Prostate gland (tissue), 2 donors: ENCODE results near the gene GLRX3. TPM values are rescaled to one million over a fixed set of nuclear protein-coding genes. Genes with fewer than 3 reads are reported as not detected.

ENCODE experiments used
- DNase-seq: peaks from one replicate; pipeline ENCODE4 v3.0.0-alpha.2; 2019; ENCODE audit warnings: low spot score
- H3K27ac ChIP-seq, 2 donors: fragments of 200-600 bp; sonication (generic); 2 replicates each; pipeline ENCODE4 v1.5.1; 2017 to 2019
- H3K27me3 ChIP-seq: fragments of 200-600 bp; sonication (generic); replicated peaks from 2 replicates; pipeline ENCODE4 v1.5.1; 2019; ENCODE audit not compliant: insufficient read depth
- H3K36me3 ChIP-seq, 2 donors: fragments of 200-600 bp; sonication (generic); 1 replicate in 1 of 2; 2 replicates in 1 of 2; pipeline versions ENCODE4 v1.5.1 to v1.8.1; 2017 to 2019
- H3K4me1 ChIP-seq: fragments of 200-600 bp; sonication (generic); replicated peaks from 2 replicates; pipeline ENCODE4 v1.5.1; 2019
- H3K4me3 ChIP-seq, 2 donors: fragments of 200-600 bp; sonication (generic); 2 replicates each; pipeline ENCODE4 v1.5.1; 2017 to 2019
- H3K9me3 ChIP-seq: fragments of 200-600 bp; sonication (generic); 2 replicates; pipeline ENCODE4 v1.5.1; 2017
- POLR2A ChIP-seq: fragments of 450-650 bp; IDR thresholded peaks from one replicate; pipeline ENCODE4 v1.6.1; 2016; ENCODE audit warnings: antibody characterized with exemption, mild to moderate bottlenecking
- POLR2AphosphoS5 ChIP-seq: sonication (generic); formaldehyde crosslinking; IDR thresholded peaks from one replicate; pipeline ENCODE4 v1.6.1; 2017; ENCODE audit warnings: antibody characterized with exemption
- WGBS: methylation state at CpG from one replicate; pipeline ENCODE4 v1.1.5; 2018; 5-methylcytosine and 5-hydroxymethylcytosine counted together
- intact Hi-C: fragments of 100-400 bp; cut with DNase I; formaldehyde crosslinking; loops from one replicate; pipeline ENCODE4 v1.14.2; 2022
- total RNA-seq, 2 donors: library from RNA; depleted of rRNA; stranded (reverse); fragments of >200 nt; gene quantifications; one replicate each; pipeline ENCODE4 v1.1.0, GENCODE V29; 2016
- TF ChIP-seq, protein P1 (sequence below), 4 experiments: fragments of 200-600 bp in 2 of 4; fragments of 450-650 bp in 2 of 4; sonication (generic) in 2 of 4; IDR thresholded peaks; 1 replicate in 3 of 4; 2 replicates in 1 of 4; pipeline ENCODE4 v1.5.1; 2016 to 2019; ENCODE audit warnings: antibody characterized with exemption in 4 of 4, mild to moderate bottlenecking in 2 of 4, moderate library complexity in 2 of 4

The GLRX3 gene
- total RNA-seq, 2 donors from 2014 or later, result 32.6 to 40.7 TPM

DNA sequence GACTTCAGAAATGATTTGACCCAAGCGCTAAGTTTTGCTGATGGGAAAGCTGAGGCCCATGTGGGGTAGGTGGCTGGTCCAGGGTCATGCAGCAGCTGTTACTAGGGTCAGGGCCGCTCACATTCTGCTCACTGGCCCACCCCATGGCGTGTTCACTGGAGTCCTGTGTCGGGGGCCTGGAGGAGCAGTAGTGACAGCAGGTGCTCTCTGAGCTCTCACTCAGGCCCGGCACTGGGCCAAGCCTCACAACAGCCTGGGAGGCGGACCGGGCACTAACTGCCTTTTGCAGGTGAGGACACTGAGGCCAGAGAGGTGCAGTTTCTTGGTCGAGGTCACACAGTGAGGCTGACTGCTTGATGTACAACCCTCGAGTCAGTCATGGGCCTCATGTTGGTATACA lies 82.7 kb downstream of the GLRX3 start:
- intact Hi-C loops, result no loop called here
- Histone ChIP-seq H3K36me3 (no peaks in the 10 kb centered on the region), H3K4me1 (no peaks in the 10 kb centered on the region), H3K9me3 (no peaks in the 10 kb centered on the region), H3K4me3 (no peak overlapping the region), H3K27ac (no peak overlapping the region), H3K27me3 (no peaks in the 10 kb centered on the region)
- 96% methylated on average over 9 of the region's 9 CpGs for WGBS
- TF ChIP-seq, protein P1, sequence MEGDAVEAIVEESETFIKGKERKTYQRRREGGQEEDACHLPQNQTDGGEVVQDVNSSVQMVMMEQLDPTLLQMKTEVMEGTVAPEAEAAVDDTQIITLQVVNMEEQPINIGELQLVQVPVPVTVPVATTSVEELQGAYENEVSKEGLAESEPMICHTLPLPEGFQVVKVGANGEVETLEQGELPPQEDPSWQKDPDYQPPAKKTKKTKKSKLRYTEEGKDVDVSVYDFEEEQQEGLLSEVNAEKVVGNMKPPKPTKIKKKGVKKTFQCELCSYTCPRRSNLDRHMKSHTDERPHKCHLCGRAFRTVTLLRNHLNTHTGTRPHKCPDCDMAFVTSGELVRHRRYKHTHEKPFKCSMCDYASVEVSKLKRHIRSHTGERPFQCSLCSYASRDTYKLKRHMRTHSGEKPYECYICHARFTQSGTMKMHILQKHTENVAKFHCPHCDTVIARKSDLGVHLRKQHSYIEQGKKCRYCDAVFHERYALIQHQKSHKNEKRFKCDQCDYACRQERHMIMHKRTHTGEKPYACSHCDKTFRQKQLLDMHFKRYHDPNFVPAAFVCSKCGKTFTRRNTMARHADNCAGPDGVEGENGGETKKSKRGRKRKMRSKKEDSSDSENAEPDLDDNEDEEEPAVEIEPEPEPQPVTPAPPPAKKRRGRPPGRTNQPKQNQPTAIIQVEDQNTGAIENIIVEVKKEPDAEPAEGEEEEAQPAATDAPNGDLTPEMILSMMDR (IDR thresholded peaks at IDR 0.05), result no peak
- no peak for DNase-seq

DNA sequence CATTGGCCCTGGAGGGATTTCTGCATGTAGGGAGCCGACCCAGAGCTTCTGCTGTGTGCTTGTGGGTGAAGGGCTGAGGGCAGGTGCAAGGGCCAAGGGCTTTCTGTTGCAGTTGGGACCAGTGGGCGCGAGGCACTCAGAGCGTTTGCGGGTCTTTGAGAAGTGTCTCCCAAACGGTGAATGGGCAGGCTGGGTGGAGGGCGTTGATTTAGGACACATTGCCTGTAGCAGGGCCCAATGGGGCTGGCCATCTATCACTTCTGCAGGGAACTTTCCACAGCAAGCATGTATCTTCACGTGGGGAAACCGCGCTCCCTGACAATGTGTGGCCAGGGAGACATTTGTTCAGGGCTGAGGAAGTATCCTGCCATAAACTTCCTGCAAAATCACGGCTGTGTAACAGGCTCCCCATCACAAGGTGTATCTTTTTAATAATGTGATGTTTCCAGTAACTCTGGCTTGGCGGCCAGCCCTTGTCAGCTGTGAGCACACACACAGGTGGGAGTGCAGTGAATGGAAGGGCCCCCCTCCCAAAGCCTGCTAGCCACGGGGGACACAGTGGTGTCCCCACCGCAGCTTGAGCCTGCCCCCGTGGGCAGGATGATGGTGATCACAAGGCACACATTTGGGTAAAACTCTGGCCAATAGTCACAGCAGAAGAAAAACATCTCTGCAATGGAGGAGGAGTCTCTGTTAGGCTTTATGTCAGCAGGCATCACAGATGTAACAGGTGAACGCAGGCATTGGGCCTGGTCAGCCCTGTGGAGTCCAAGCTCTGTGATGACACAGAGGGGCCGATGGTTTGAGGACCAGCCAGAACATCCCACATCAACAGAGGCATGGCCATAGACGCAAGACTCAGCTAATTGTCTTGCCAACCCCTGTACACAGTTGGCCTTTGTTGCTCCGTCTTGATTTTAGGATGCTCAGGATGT lies 84.3 kb downstream of the GLRX3 start:
- Histone ChIP-seq H3K27me3 (no peaks in the 10 kb centered on the region), H3K4me1 (no peaks in the 10 kb centered on the region), H3K27ac (no peak overlapping the region), H3K4me3 (no peak overlapping the region), H3K9me3 (no peaks in the 10 kb centered on the region), H3K36me3 (no peaks in the 10 kb centered on the region)
- no peak for DNase-seq
- TF ChIP-seq POLR2A (no peak), POLR2AphosphoS5 (no peak)
- TF ChIP-seq, protein P1 (IDR thresholded peaks at IDR 0.05), result no peak
- WGBS, result 90% methylated on average over 19 of the region's 19 CpGs
- intact Hi-C loops, result no loop called here

DNA sequence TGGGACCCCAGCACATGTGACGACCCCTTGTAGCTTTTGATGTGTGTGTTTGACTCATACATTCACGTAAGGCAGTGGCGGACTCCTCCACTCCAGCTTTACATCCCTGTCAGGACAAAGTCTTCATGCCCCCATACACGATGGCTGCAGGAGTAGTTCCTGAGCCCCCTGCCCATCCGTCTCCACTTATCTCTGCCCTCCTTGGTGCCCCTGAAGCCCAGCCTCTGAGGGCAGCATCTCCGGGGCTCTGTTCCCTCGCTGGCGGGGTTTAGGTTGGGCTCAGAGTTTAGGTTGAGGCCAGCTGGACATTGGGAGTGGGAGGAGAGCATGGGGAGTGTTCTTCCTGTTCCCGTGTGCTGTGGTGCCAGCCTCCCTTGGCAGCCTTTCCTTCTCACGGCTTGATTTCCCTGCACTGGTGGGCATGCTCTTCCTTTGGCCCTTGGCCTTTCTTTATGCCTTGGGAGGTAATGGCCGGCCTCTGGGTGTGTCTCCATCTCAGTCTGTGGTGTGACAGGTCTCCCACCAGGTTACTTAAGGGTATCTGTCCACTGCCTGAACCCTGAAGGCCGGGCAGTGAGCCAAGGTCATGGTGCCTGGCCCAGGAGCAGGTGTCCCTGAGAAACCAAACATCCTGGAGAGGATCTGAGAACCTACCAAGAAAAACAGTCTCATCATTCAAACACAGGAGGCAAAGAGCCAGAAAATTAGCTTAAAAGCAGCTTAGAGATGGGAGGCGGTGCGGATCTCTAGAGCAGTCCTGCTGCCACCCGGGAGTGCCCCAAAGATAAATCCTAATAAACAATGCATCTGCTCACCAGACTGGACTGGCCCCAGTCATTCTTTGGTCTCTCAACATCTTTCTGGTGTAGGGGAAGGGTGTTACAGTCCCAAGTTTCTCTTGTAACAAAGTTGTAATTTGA lies 85.5 kb downstream of the GLRX3 start:
- intact Hi-C loops, result no loop called here
- 73% methylated on average over 14 of the region's 15 CpGs for WGBS
- no peak overlapping the region for H3K4me3 ChIP-seq
- TF ChIP-seq POLR2AphosphoS5 (no peak), POLR2A (no peak)
- TF ChIP-seq, protein P1 (IDR thresholded peaks at IDR 0.05), result no peak
- H3K27me3 ChIP-seq, result no peaks in the 10 kb centered on the region
- no peak for DNase-seq
- H3K4me1 ChIP-seq, result no peaks in the 10 kb centered on the region
- no peak overlapping the region for H3K27ac ChIP-seq
- no peaks in the 10 kb centered on the region for H3K9me3 ChIP-seq
- no peaks in the 10 kb centered on the region for H3K36me3 ChIP-seq

DNA sequence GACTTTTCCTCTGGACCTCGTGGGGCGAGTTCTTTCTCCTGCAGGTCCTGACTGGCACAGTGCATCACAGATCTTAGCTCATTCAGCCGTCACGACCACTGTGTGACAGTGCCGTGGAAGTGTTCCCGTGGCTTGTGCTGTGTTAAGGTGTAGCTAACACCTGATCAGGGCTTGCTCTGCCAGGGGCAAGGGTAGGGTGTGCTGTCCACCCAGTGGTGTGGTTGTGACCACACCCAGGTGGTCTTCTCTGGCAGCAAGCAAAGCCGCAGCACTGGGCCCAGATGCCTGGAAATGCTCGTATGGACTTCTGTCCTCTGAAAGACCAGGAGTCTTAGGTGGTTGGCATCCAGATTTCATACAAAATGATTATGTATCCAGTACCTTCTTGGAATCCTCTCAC lies 86.2 kb downstream of the GLRX3 start:
- intact Hi-C loops, result no loop called here
- no peaks in the 10 kb centered on the region for H3K36me3 ChIP-seq
- H3K4me3 ChIP-seq, result no peak overlapping the region
- TF ChIP-seq, protein P1 (IDR thresholded peaks at IDR 0.05), result no peak
- no peak for TF ChIP-seq POLR2A
- TF ChIP-seq POLR2AphosphoS5, result no peak
- H3K27ac ChIP-seq, result no peak overlapping the region
- H3K4me1 ChIP-seq, result no peaks in the 10 kb centered on the region
- H3K27me3 ChIP-seq, result no peaks in the 10 kb centered on the region
- 57% methylated on average over 8 of the region's 8 CpGs for WGBS
- H3K9me3 ChIP-seq, result no peaks in the 10 kb centered on the region
- no peak for DNase-seq
